ENCODE results near the gene TMEM88.

TMEM88 gene

DNA sequence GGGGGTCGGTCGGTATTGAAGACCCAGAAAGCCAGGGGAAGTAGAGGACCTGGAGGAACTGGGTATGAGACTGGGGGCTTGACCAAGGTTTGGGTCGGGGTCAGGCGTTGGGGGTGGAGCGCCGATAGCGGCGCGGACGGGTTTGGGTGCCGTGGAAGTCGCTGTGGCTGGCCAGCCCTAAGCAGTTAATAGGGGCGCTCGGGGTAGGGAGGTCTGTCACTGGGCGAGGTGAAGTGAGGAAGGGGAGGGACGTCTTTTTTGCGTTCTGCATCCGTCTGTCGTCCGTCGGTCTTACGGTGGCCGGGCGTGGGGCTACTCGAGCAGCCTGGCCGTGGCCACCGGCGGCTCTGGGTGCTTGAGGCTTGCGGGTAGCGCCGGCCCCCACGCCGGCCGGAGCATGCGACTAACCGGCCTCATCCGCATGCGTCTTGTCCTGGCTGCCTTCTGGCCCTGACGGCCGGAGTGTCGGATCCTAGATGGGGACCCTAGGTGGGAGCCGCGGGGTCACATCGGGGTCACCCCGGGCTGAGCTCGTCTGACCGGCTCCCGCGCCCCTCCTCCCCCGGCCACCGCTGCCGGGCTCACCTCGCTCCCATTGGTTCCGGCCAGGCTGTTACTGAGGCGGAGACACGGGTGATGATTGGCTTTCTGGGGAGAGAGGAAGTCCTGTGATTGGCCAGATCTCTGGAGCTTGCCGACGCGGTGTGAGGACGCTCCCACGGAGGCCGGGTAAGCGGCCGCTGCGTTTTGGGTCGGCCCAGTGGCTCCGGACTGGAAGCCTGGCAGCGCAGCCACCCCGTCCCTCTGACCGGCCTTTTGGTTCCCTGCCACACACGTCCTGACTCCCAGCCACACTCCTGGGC lies 10.3 kb upstream of the TMEM88 start:
- Histone ChIP-seq H3K27ac (peak overlapping the region; percentile 93), H3K4me3 (peak overlapping the region; percentile 76)
- DNase-seq (ENCODE audit: low spot score), result peak; percentile 97
- no peak for TF ChIP-seq CTCF (IDR thresholded peaks at IDR 0.05)

DNA sequence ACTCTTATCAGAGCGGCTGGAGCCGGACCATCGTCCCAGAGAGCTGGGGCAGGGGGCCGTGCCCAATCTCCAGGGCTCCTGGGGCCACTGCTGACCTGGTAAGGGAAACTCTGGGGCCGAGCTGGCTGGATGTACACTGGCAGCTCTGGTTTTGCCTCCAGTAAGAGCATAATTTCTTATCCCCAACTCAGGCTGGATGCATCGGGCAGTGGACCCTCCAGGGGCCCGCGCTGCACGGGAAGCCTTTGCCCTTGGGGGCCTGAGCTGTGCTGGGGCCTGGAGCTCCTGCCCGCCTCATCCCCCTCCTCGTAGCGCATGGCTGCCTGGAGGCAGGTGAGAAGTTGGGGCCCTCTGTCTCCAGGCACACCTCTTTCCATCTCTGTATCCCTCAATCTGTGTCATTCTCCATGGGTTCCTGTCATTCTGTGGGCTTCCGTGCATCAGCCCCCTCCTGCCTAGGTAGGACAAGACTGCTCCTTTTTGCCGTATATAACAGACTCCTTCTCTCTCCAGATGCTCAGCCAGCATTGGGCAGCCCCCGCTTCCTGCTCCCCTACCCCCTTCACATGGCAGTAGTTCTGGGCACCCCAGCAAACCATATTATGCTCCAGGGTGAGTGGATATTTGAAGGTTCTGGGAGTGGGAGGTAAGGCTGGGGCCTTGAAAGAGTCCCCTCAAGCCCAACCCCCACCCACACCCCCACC lies 9.4 kb upstream of the TMEM88 start:
- no peak for TF ChIP-seq CTCF (IDR thresholded peaks at IDR 0.05)
- DNase-seq (ENCODE audit: low spot score), result no peak
- peak overlapping the region; percentile 93 for H3K27ac ChIP-seq
- peak overlapping the region; percentile 76 for H3K4me3 ChIP-seq

GRCh38 chr17:7846063-7846735 lies 8.7 kb upstream of the TMEM88 start:
- Histone ChIP-seq H3K27ac (peak overlapping the region in 1 of 2 donors; percentile 93), H3K4me3 (no peak overlapping the region)
- peak; percentile 75 for DNase-seq (ENCODE audit: low spot score)
- no peak for TF ChIP-seq CTCF (IDR thresholded peaks at IDR 0.05)

DNA sequence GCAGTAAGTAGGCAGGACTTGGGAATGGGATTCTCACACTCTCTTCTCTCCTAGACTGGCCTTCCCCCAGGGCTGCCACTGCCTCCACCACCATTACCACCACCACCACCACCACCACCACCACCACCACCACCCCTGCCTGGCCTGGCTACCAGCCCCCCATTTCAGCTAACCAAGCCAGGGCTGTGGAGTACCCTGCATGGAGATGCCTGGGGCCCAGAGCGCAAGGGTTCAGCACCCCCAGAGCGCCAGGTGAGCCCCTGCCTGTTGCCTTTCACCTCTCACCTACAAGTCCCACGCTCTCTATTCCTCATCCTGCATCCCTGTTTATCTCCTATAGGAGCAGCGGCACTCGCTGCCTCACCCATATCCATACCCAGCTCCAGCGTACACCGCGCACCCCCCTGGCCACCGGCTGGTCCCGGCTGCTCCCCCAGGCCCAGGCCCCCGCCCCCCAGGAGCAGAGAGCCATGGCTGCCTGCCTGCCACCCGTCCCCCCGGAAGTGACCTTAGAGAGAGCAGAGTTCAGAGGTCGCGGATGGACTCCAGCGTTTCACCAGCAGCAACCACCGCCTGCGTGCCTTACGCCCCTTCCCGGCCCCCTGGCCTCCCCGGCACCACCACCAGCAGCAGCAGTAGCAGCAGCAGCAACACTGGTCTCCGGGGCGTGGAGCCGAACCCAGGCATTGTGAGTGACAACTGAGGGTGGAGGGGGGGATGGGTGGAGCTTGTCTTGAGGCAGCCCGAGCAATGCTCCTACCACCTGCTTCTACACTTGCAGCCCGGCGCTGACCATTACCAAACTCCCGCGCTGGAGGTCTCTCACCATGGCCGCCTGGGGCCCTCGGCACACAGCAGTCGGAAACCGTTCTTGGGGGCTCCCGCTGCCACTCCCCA lies 7.9 kb upstream of the TMEM88 start:
- DNase-seq (ENCODE audit: low spot score), result peak; percentile 71
- Histone ChIP-seq H3K27ac (no peak overlapping the region), H3K4me3 (no peak overlapping the region)
- no peak for TF ChIP-seq CTCF (IDR thresholded peaks at IDR 0.05)

DNA sequence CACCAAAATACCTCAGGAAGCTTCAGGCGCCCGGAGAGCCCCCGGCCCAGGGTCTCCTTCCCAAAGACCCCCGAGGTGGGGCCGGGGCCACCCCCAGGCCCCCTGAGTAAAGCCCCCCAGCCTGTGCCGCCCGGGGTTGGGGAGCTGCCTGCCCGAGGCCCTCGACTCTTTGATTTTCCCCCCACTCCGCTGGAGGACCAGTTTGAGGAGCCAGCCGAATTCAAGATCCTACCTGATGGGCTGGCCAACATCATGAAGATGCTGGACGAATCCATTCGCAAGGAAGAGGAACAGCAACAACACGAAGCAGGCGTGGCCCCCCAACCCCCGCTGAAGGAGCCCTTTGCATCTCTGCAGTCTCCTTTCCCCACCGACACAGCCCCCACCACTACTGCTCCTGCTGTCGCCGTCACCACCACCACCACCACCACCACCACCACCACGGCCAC lies 6.7 kb upstream of the TMEM88 start:
- Histone ChIP-seq H3K4me3 (no peak overlapping the region), H3K27ac (no peak overlapping the region)
- TF ChIP-seq CTCF (IDR thresholded peaks at IDR 0.05), result no peak
- DNase-seq (ENCODE audit: low spot score), result no peak

- TF ChIP-seq CTCF (IDR thresholded peaks at IDR 0.05), result no peak
- H3K4me3 ChIP-seq, result no peak overlapping the region
- H3K27ac ChIP-seq, result no peak overlapping the region
- no peak for DNase-seq (ENCODE audit: low spot score)
Measured at GRCh38 chr17:7848739-7849129, 6.1 kb upstream of the TMEM88 start.

Data from coronary artery (tissue), 2 donors.